DMS153 treated with DMSO at 0.1 percent for 48 hours (cell line): ENCODE data around the gene METTL8.

Source experiments
- DNase-seq: peaks from one replicate; lab custom pipeline; 2025; ENCODE audit not compliant: unreplicated experiment; lab: John Stamatoyannopoulos, UW

Gene METTL8

GRCh38 chr2:171347591-171348032 lies 86.2 kb downstream of the METTL8 start:
- DNase-seq: no peak

DNA sequence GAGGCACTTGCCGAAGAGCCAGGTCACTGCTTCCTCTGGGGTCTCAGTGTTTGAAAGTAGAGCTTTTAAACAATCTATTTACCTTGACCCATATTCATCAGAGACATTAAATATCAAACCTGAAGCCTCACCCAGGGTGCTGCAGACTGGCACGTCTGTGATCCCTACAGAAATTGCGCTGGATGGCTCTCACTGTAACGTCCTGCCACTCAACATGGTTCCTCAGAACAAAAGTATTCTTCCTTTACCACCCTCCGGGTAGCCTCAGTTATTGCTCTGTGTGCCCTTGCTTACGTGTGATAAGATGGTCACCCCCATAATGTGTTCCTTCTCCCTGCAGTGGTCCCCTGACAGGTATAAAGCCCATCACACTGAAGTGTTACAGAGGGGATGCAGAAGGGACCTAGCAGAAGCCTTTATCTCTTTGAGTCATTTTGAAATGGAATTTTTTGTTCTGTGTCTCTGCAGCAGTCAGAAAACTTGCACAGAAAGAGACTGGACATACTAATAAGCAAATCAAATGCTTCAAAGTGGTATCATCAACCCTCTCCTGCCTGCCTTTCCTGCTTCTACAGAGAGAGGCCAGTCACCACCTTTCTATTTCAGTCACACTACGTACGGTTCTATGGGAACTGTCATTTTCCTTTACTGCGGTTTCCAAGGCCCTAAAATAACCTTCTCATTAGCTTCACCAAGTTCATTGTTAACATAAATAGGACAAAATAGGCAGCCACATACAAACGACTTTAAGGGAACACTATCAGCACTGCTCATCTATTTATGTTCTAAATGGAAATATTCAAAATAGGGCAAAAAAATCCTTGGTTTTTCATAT lies 86.8 kb downstream of the METTL8 start:
- no peak for DNase-seq

- DNase-seq: no peak
These were observed 87.6 kb downstream of the METTL8 start for GRCh38 chr2:171345971-171346722.

GRCh38 chr2:171344182-171344581 lies 89.6 kb downstream of the METTL8 start:
- no peak for DNase-seq

DNA sequence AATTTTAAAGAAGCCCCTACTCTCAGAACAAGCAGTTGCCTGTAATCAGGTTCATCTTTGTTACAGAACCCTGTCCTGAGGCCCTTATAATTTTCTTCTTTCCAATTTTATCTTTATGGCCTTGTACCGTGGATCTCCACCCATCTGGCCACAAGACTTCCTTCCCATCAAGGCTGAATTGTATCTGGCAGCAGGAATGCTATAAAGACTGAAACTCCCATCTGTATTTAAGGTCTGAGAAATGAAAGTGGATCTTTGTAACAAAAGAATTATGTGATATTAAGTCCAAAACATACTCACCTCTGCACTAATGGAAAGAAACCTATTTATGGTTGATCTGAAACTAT lies 91.8 kb downstream of the METTL8 start:
- DNase-seq: no peak

DNA sequence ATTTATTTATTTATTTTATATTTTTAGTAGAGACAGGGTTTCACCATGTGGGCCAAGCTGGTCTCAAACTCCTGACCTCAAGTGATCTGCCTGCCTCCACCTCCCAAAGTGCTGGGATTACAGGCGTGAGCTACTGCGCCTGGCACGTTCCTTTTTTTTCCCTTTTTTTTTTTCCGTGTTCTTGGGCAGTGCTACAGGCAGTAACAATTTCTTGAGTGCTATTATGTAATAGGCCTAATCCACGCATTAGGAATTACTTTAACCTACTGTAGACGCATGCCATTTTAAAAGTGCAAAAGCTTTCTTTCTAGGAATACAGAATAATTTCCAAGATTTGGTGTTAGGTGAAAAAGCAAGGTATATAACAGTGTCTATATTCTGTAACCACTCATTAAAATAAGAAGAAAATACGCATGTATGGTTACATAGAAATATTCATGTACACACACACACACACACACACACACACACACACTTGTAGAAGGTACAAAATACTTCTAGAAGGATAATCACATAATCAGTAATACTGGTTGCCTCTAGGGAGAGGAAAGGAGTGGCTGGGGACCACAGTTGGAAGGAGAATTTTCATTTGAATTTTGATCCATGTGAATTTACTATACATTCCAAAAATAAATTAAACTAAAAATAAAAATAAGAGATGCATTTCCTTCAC lies 92.3 kb downstream of the METTL8 start:
- no peak for DNase-seq

GRCh38 chr2:171334946-171335345 lies 98.8 kb downstream of the METTL8 start:
- DNase-seq: no peak

DNA sequence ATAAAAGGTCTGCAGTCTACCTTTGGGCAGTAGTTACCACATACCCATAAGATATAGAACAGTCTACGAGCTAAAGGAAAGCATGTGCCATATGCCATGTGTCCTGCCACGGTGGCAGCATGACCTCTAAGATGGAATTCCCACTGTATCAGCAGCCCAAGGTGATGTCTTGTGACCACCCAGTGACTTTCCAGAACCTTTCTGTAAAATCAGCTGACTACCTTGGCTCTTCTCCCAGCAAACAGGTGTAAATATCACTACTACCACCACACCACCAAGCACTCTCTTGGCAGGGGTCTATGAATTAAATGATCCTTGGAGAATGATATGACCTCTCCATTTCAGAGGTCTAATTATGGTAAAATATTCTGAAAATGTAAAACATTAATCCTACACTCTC lies 99.6 kb downstream of the METTL8 start:
- no peak for DNase-seq

DNA sequence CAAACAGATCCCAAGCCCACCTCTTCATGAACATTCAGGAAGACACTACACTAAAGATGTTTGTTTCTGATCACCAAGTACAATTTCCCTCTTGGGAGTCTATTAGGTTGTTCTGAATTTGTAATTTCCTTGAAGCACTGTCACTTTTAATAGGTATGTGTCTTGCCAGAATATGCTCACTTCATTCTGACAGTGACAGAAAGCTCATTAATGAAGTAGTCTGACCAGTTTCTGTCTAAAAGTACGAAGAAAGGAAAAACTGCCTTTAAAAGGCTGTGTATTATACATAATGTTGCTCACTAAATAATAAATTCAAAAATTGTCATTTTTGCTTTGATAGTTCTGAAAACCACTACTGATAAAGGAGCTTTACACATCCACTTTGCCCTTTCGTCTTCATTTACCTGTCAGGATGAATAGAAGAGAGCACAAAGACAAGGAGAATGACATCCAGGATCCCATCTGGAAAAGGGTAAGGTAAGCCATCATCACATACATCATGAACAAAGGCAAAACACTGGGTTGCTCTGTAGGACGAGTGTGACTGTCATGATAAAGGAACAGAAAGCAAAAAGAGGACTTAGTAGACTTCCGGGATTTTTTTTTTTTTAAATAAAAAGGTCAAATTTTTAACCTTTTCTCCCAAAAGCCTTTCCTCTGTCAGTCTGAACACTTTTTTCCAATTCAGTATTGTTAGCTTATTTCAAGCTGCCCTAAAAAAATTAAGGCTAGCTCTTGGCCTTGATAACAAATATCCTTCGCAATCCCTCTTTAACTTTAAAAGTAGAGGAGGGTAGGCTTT lies 103.4 kb downstream of the METTL8 start:
- DNase-seq: no peak

DNA sequence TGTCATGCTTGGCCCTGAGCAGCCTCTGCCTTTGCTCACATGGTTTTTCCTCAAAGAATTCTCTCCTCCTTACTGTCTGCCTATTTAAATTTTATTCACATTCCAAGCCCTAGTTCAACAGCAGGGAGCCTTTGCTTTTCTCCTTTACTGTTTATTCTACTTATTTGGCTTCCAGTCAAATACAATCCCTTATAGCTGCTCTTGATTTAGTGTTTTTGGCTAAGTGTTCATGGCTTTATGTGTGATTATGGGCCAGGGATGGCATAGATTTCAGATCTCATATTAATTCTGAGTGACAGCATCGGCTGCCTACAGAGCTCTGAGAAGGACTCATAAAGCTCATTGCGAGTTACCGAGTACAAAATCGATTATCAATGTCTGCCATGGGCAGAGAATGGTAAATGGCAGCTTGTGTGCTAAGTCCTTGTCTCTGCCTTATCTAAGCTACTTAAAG lies 106.7 kb downstream of the METTL8 start:
- DNase-seq: no peak

GRCh38 chr2:171325886-171326585 lies 107.8 kb downstream of the METTL8 start:
- DNase-seq: no peak

DNA sequence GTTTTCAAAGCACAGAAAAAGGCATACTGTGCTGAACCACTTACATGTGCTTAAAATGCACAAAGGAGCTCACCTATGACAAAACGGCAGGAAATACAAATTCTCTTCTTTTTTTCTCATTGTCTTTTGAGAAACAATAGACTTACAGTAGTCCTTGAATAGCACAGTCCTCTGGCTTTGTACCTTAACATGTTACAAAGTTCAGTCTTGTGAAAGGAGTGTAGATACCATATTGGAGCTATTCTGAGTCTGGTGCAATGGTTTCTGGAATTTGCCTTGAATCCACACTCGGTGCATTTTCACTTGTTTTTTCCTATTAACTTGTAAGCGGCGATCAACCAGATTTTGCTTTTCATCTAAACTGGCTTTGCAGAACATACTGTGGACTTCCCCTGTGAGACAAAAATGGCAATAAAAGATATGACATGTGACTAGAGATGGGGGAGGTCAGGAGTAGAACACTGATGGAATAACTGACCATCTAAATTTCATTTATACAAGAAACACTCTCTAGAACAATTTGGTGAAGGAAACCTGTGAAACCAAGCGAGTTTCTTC lies 109.7 kb downstream of the METTL8 start:
- no peak for DNase-seq

DNA sequence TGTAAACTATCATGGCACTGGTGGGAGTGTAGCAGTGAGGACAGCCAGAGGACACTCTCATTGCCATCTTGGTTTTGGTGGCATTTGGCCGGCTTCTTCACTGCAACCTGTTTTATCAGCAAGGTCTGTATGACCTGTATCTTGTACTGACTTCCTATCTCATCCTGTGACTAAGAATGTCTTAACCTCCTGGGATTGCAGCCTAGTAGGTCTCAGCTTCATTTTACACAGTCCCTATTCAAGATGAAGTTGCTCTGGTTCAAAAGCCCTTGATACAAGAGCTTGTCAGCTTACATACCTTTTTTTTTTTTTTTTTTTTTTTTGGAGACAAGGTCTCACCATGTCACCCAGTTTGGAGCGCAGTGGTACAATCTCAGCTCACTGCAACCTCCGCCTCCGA lies 110.9 kb downstream of the METTL8 start:
- no peak for DNase-seq

DNA sequence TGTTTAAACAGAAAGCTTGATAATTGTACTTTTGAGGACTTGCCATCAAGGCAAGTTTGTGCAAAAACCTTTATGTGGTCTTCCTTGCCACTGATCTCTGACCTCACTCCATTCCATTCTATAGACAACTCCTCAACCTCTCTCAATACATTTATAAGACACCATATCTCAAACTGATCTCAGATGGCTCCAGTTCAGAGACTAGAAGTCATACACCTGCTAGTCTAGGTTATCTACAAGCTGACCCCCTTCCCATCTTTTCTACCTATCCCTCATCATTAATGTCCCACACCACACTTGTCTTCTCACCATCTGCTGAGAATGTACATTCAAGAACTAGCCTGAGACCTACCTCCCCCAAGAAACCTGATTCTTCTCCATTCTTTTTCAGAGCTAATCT lies 113.1 kb downstream of the METTL8 start:
- DNase-seq: no peak

DNA sequence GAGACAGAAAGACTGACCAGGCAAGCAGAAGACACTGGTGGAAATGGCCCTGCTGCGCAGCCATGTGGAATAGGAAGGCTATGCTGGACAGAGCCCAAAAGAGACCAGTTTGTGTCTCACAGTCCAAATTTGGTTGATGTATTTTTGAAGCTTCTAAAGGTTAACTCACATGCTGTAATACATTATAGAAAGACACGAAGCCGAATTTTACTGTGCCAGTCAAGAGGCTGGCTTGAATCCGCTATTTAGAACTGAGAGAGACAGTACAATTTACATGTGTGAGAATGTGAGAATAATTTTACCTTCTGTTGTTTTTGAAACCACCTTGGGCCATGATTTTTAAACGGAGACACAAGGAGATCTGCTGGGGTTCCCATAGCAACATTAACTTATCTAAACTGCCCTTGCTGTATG lies 113.6 kb downstream of the METTL8 start:
- DNase-seq: no peak

DNA sequence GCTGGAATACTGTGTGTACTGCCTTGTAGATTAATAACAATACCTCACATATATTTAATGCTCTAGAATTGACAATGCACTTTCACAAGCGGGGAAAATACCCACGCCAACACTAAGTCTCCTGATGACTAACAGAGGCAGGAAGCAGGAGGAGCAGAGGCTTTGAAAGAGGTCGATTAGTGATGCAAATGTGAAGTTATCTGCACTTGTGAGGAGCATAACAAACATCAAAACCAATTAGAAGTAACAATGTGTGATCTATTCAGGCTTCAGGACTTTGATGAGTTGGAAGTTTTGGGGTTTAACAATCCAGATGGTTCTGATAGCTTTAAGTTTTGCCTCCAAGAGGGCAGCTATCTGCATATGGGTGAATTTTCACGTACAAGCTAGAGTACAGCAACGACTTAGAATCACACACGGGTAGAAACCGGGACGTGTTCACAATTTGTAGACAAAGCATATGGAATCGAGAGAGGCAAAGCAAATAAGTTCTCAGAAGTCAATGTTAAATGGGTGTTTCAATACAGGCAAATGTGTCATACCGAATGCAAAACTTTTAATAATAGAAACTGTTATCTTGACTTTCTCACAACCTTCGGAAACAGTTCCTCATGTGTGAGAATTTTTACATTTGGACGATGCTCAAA lies 114.5 kb downstream of the METTL8 start:
- DNase-seq: no peak

- DNase-seq: no peak
These were observed 115.3 kb downstream of the METTL8 start for GRCh38 chr2:171318463-171318934.

- no peak for DNase-seq
These were observed 116.2 kb downstream of the METTL8 start for GRCh38 chr2:171317492-171318125.

DNA sequence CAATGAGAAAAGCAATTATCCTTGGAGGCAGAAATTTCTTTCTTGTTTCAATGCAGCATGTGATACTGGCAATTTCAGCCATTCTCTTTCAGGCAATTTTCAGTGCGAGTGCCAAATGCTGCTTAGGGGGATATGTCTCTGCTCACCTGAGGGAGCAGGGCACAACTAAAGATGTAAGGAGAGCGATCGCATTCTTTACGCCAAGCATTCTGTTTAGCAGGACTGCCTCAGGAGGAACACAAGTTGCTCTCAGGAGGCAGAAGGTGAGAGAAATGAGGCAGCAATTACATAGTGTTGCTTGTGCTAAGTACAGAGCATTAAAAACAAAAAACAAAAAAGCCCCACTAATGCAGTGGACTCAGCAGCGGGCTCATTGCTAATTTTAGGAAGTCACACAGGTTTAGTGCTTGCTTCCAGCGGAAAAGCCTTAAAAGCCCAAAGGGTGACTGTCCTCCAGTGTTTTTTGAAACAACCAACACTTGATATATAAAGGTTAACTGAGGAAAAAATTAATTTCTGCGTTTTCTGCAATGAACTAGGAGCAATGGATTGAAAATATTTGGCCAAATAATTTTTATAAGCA lies 116.9 kb downstream of the METTL8 start:
- DNase-seq: no peak
